GM19468 (cell line): ENCODE results near the gene SLC22A31.
"Not testable (repeated sequence)": the region's sequence is repeated elsewhere in the genome, so short reads cannot be mapped to it uniquely, and the experiment has no call there.

Experiments used
- ATAC-seq: cut with Tn5 transposase; IDR thresholded peaks from one replicate; pipeline ENCODE4 v1.9.1; 2021; ENCODE audit warnings: mild to moderate bottlenecking, moderate library complexity, moderate number of reproducible peaks; ENCODE audit not compliant: unreplicated experiment; ENCODE audit errors: extremely low read depth

SLC22A31 gene

GRCh38 chr16:89169778-89170177 lies 30.6 kb downstream of the SLC22A31 start:
- ATAC-seq: no peak

GRCh38 chr16:89168381-89169189 lies 31.8 kb downstream of the SLC22A31 start:
- ATAC-seq: no peak

- no peak for ATAC-seq
Observed at GRCh38 chr16:89167425-89167941, 32.9 kb downstream of the SLC22A31 start.

GRCh38 chr16:89166696-89167424 lies 33.5 kb downstream of the SLC22A31 start:
- ATAC-seq: no peak

GRCh38 chr16:89165681-89165979 lies 34.7 kb downstream of the SLC22A31 start:
- ATAC-seq: not testable (repeated sequence)

- no peak for ATAC-seq
Observed at GRCh38 chr16:89164847-89165680, 35.3 kb downstream of the SLC22A31 start.

GRCh38 chr16:89164436-89164835 lies 35.9 kb downstream of the SLC22A31 start:
- no peak for ATAC-seq

- ATAC-seq: no peak
Observed at GRCh38 chr16:89163297-89163696, 37.0 kb downstream of the SLC22A31 start.

- no peak for ATAC-seq
Observed at GRCh38 chr16:89161763-89162713, 38.3 kb downstream of the SLC22A31 start.

- ATAC-seq: no peak
Observed at GRCh38 chr16:89160977-89161701, 39.2 kb downstream of the SLC22A31 start.

- no peak for ATAC-seq
Observed at GRCh38 chr16:89159850-89160354, 40.4 kb downstream of the SLC22A31 start.

GRCh38 chr16:89159066-89159849 lies 41.1 kb downstream of the SLC22A31 start:
- no peak for ATAC-seq

- no peak for ATAC-seq
Observed at GRCh38 chr16:89157778-89158177, 42.6 kb downstream of the SLC22A31 start.

GRCh38 chr16:89156740-89157645 lies 43.3 kb downstream of the SLC22A31 start:
- ATAC-seq: no peak

GRCh38 chr16:89155851-89156739 lies 44.2 kb downstream of the SLC22A31 start:
- no peak for ATAC-seq

GRCh38 chr16:89155184-89155679 lies 45.1 kb downstream of the SLC22A31 start:
- no peak for ATAC-seq
